ENCODE measurements around the gene AP3S2. TPM values are rescaled to one million over a fixed set of nuclear protein-coding genes. Genes with fewer than 3 reads are reported as not detected.

The AP3S2 gene
- total RNA-seq, 1 experiment from 2014 or later: 23.3 TPM

DNA sequence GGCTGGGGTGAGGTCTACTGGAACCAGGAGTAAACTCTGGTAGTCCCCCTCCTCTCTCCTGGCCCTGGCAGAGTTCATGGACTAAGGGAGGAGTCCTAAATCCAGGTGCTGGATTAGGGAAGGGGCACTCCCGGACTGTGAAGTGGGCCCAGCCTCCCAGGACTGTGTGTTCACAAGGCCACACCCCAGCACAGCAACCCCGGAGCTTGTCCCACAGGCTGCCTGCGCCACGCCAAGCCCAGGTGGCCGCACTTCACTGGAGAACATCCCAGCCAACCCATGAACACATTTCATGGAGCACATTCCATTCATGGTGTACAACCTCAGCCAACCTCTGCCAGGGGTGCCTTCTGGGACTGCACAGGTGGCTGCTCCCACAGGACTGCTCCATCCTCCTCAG lies 10.7 kb upstream of the AP3S2 start:
- ChIA-PET CTCF (no interaction called here), RAD21 (ENCODE audit: low non-redundant PET in 1 of 2, low total read pairs in 2 of 2, uncharacterized antibody in 2 of 2, unreplicated experiment in 2 of 2) (no interaction called here), POLR2A (no interaction called here)
- BruUV-seq (replicated peaks): no TSS peak
- no peaks in the 10 kb centered on the region for H3K79me2 ChIP-seq (ENCODE audit: insufficient read depth, low read length)
- no peaks in the 10 kb centered on the region for H3K27me3 ChIP-seq (ENCODE audit: insufficient read depth, low read length)
- no peaks in the 10 kb centered on the region for H3K9me2 ChIP-seq (ENCODE audit: insufficient read depth)
- no peak overlapping the region for H3K4me3 ChIP-seq (replicated peaks in 1 of 2; ENCODE audit: low read depth in 1 of 2, low read length in 2 of 2)
- no peak overlapping the region for H3K9ac ChIP-seq (ENCODE audit: low read length)
- TF ChIP-seq, protein P1, sequence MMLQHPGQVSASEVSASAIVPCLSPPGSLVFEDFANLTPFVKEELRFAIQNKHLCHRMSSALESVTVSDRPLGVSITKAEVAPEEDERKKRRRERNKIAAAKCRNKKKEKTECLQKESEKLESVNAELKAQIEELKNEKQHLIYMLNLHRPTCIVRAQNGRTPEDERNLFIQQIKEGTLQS (IDR thresholded peaks at IDR 0.05): no peak
- TF ChIP-seq CBX3 (IDR thresholded peaks at IDR 0.05; ENCODE audit: low read depth): no peak
- no peak for TF ChIP-seq EGR1 (IDR thresholded peaks at IDR 0.05; ENCODE audit: low read depth)
- TF ChIP-seq CEBPB (IDR thresholded peaks at IDR 0.05; ENCODE audit: low read depth): no peak
- TF ChIP-seq, protein P2, sequence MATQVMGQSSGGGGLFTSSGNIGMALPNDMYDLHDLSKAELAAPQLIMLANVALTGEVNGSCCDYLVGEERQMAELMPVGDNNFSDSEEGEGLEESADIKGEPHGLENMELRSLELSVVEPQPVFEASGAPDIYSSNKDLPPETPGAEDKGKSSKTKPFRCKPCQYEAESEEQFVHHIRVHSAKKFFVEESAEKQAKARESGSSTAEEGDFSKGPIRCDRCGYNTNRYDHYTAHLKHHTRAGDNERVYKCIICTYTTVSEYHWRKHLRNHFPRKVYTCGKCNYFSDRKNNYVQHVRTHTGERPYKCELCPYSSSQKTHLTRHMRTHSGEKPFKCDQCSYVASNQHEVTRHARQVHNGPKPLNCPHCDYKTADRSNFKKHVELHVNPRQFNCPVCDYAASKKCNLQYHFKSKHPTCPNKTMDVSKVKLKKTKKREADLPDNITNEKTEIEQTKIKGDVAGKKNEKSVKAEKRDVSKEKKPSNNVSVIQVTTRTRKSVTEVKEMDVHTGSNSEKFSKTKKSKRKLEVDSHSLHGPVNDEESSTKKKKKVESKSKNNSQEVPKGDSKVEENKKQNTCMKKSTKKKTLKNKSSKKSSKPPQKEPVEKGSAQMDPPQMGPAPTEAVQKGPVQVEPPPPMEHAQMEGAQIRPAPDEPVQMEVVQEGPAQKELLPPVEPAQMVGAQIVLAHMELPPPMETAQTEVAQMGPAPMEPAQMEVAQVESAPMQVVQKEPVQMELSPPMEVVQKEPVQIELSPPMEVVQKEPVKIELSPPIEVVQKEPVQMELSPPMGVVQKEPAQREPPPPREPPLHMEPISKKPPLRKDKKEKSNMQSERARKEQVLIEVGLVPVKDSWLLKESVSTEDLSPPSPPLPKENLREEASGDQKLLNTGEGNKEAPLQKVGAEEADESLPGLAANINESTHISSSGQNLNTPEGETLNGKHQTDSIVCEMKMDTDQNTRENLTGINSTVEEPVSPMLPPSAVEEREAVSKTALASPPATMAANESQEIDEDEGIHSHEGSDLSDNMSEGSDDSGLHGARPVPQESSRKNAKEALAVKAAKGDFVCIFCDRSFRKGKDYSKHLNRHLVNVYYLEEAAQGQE (IDR thresholded peaks at IDR 0.05; ENCODE audit: low read depth): no peak
- no peak for TF ChIP-seq EZH2 (IDR thresholded peaks at IDR 0.05)
- TF ChIP-seq, protein P3, sequence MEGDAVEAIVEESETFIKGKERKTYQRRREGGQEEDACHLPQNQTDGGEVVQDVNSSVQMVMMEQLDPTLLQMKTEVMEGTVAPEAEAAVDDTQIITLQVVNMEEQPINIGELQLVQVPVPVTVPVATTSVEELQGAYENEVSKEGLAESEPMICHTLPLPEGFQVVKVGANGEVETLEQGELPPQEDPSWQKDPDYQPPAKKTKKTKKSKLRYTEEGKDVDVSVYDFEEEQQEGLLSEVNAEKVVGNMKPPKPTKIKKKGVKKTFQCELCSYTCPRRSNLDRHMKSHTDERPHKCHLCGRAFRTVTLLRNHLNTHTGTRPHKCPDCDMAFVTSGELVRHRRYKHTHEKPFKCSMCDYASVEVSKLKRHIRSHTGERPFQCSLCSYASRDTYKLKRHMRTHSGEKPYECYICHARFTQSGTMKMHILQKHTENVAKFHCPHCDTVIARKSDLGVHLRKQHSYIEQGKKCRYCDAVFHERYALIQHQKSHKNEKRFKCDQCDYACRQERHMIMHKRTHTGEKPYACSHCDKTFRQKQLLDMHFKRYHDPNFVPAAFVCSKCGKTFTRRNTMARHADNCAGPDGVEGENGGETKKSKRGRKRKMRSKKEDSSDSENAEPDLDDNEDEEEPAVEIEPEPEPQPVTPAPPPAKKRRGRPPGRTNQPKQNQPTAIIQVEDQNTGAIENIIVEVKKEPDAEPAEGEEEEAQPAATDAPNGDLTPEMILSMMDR (IDR thresholded peaks at IDR 0.05 in 2 of 3, conservative IDR thresholded peaks at IDR 0.05 in 1 of 3; ENCODE audit: borderline replicate concordance in 1 of 3, insufficient read depth in 1 of 3, low read depth in 2 of 3, low read length in 2 of 3): no peak
- TF ChIP-seq POLR2AphosphoS5 (IDR thresholded peaks at IDR 0.05; ENCODE audit: low read depth, low read length): no peak
- TF ChIP-seq YY1 (IDR thresholded peaks at IDR 0.05; ENCODE audit: extremely low read depth, insufficient replicate concordance, low read depth, low read length): no peak
- no peak for TF ChIP-seq RAD21 (IDR thresholded peaks at IDR 0.05; ENCODE audit: low read depth)
- no peak for TF ChIP-seq FOSL1 (IDR thresholded peaks at IDR 0.05; ENCODE audit: low read depth)
- TF ChIP-seq SRF (IDR thresholded peaks at IDR 0.05; ENCODE audit: low read depth): no peak
- TF ChIP-seq, protein P4, sequence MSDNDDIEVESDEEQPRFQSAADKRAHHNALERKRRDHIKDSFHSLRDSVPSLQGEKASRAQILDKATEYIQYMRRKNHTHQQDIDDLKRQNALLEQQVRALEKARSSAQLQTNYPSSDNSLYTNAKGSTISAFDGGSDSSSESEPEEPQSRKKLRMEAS (IDR thresholded peaks at IDR 0.05): no peak
- no peak for TF ChIP-seq TCF7L2 (IDR thresholded peaks at IDR 0.05; ENCODE audit: borderline replicate concordance, extremely low read depth, insufficient read depth, insufficient read length)
- no peak for TF ChIP-seq JUND (IDR thresholded peaks at IDR 0.05)
- no peak overlapping the region for H2AFZ ChIP-seq (ENCODE audit: low read depth, low read length, poor library complexity, severe bottlenecking)
- no peaks in the 10 kb centered on the region for H3K9me3 ChIP-seq (ENCODE audit: control insufficient read depth in 1 of 2, insufficient read depth in 1 of 2, low read depth in 1 of 2, low read length in 2 of 2)
- ATAC-seq: no peak
- H3K4me1 ChIP-seq (ENCODE audit: control insufficient read depth in 1 of 2, insufficient read depth in 2 of 2, low read length in 2 of 2): no peaks in the 10 kb centered on the region
- no peak for DNase-seq (ENCODE audit: low read depth, low spot score)
- no peak overlapping the region for H3K27ac ChIP-seq (ENCODE audit: low read depth, low read length)
- no peaks in the 10 kb centered on the region for H4K20me1 ChIP-seq (ENCODE audit: insufficient read depth)
- no peak overlapping the region for H3K4me2 ChIP-seq (ENCODE audit: low read length)
- intact Hi-C loops (cut with micrococcal nuclease): no loop called here
- H3K36me3 ChIP-seq (ENCODE audit: control insufficient read depth in 1 of 2, insufficient read depth in 2 of 2, low read length in 2 of 2): no peaks in the 10 kb centered on the region
